Neural progenitor cell (in vitro differentiated cells): Measurements from ENCODE around the gene RFX5.
"Not testable (repeated sequence)": the region's sequence is repeated elsewhere in the genome, so short reads cannot be mapped to it uniquely, and the experiment has no call there.

Experiments used
- CTCF ChIP-seq: fragments of 200-600 bp; sonication (generic); IDR thresholded peaks from 2 replicates; pipeline ENCODE4 v1.5.1; 2017; ENCODE audit warnings: antibody characterized with exemption, mild to moderate bottlenecking
- EZH2 ChIP-seq: fragments of 200-600 bp; sonication (generic); IDR thresholded peaks from 2 replicates; pipeline ENCODE4 v1.6.1; 2017; ENCODE audit warnings: antibody characterized with exemption, mild to moderate bottlenecking, moderate library complexity
- EZH2phosphoT487 ChIP-seq: fragments of 200-600 bp; sonication (generic); IDR thresholded peaks from 2 replicates; pipeline ENCODE4 v1.6.1; 2017; ENCODE audit warnings: antibody characterized with exemption

GRCh38 chr1:151396265-151396664 is 49.2 kb upstream of the RFX5 start:
- not testable (repeated sequence) for TF ChIP-seq EZH2, CTCF, EZH2phosphoT487
